PFSK-1 (cell line): ENCODE measurements around the gene SDK1.

Source experiments
- FOXP2 ChIP-seq: optimal IDR thresholded peaks from 2 replicates; pipeline ENCODE3; 2011; ENCODE audit warnings: borderline replicate concordance, control low read depth, inconsistent platforms; ENCODE audit not compliant: insufficient read depth; ENCODE audit errors: extremely low read length, extremely low read depth
- POLR2AphosphoS5 ChIP-seq: IDR thresholded peaks from 2 replicates; pipeline ENCODE4 v1.6.1; 2012; ENCODE audit warnings: low read depth, mild to moderate bottlenecking, control low read depth, low read length, moderate library complexity
- REST ChIP-seq, 2 experiments: IDR thresholded peaks; 2 replicates each; pipeline versions ENCODE4 v1.6.1 to v1.8.0; 2011 to 2012; ENCODE audit warnings: low read depth in 2 of 2, low read length in 2 of 2, control low read depth in 1 of 2, inconsistent platforms in 1 of 2, mild to moderate bottlenecking in 1 of 2, moderate library complexity in 1 of 2; ENCODE audit not compliant: insufficient read depth in 1 of 2
- SIN3A ChIP-seq: IDR thresholded peaks from 2 replicates; pipeline ENCODE4 v1.6.1; 2012; ENCODE audit warnings: mild to moderate bottlenecking, low read length, moderate library complexity, borderline replicate concordance; ENCODE audit not compliant: insufficient read depth
- TAF1 ChIP-seq: IDR thresholded peaks from 2 replicates; pipeline ENCODE4 v1.6.1; 2012; ENCODE audit warnings: low read length, control low read depth, borderline replicate concordance; ENCODE audit not compliant: insufficient read depth

- TF ChIP-seq SIN3A (no peak), POLR2AphosphoS5 (no peak), REST (IDR thresholded peaks at IDR 0.05; ENCODE audit: insufficient read depth in 1 of 2, low read depth in 2 of 2, low read length in 2 of 2) (no peak), TAF1 (no peak), FOXP2 (no peak)
Observed at GRCh38 chr7:4234886-4235285, 933.8 kb downstream of the SDK1 start.
